SK-N-SH (cell line): ENCODE measurements around the gene MMP2.
A peak's percentile ranks its signal among the peaks of the same experiment; 100 is the strongest.

Source experiments
- CHD2 ChIP-seq: fragments of 150-350 bp; IDR thresholded peaks from 2 replicates; pipeline ENCODE4 v1.6.1; 2018; ENCODE audit warnings: low read length; ENCODE audit not compliant: partially characterized antibody
- CTCF ChIP-seq: fragments of 200-600 bp; sonication (generic); IDR thresholded peaks from 2 replicates; pipeline ENCODE4 v1.6.1; 2017; ENCODE audit warnings: antibody characterized with exemption, mild to moderate bottlenecking, moderate library complexity
- EP300 ChIP-seq, 2 experiments: IDR thresholded peaks; 2 replicates each; pipeline versions ENCODE4 v1.4.0 to v1.6.1; 2012; ENCODE audit warnings: borderline replicate concordance in 1 of 2, low read depth in 1 of 2, low read length in 1 of 2
- FOXM1 ChIP-seq: IDR thresholded peaks from 2 replicates; pipeline ENCODE4 v1.4.0; 2012; ENCODE audit warnings: low read depth, mild to moderate bottlenecking
- GATA2 ChIP-seq: sonication (generic); formaldehyde crosslinking; IDR thresholded peaks from 2 replicates; pipeline ENCODE4 v1.5.0; 2020; ENCODE audit warnings: mild to moderate bottlenecking, missing genetic modification reagents
- MAX ChIP-seq: IDR thresholded peaks from 2 replicates; pipeline ENCODE4 v1.4.0; 2012; ENCODE audit warnings: low read depth
- MEF2A ChIP-seq: IDR thresholded peaks from 2 replicates; pipeline ENCODE4 v1.4.0; 2012; ENCODE audit warnings: low read depth, borderline replicate concordance
- POLR2AphosphoS5 ChIP-seq: IDR thresholded peaks from 2 replicates; pipeline ENCODE4 v1.6.1; 2012; ENCODE audit warnings: low read depth, low read length
- REST ChIP-seq: IDR thresholded peaks from 2 replicates; pipeline ENCODE4 v1.6.1; 2012; ENCODE audit warnings: mild to moderate bottlenecking, low read depth, low read length, moderate library complexity
- TCF12 ChIP-seq: IDR thresholded peaks from 2 replicates; pipeline ENCODE4 v1.4.0; 2012
- USF2 ChIP-seq: fragments of 150-350 bp; IDR thresholded peaks from 2 replicates; pipeline ENCODE4 v1.6.1; 2017; ENCODE audit warnings: antibody characterized with exemption, low read length, low read depth, borderline replicate concordance

- TF ChIP-seq MEF2A = no peak
- TF ChIP-seq CTCF = no peak
- TF ChIP-seq FOXM1 = no peak
- no peak for TF ChIP-seq CHD2
- TF ChIP-seq TCF12 = peak; percentile 94
- TF ChIP-seq GATA2 (CRISPR knock-in tag) = no peak
- TF ChIP-seq REST = no peak
- TF ChIP-seq EP300 (IDR thresholded peaks at IDR 0.05; ENCODE audit: borderline replicate concordance in 1 of 2, low read depth in 1 of 2, low read length in 1 of 2) = peak in 1 of 2 experiments; percentile 88; a peak in 2 of 4 replicates
- peak; percentile 86 for TF ChIP-seq MAX
- TF ChIP-seq USF2 = no peak
- TF ChIP-seq POLR2AphosphoS5 = peak; percentile 65; the same call in 1 of the 2 replicates
These were observed 8.2 kb downstream of the MMP2 start for GRCh38 chr16:55487048-55487803.
